Central memory CD8-positive, alpha-beta T cell (primary cell): Measurements from ENCODE around the gene NDST4.

Source experiments
- ATAC-seq: fragments of 150-1000 bp; cut with Tn5 transposase; replicated peaks from 2 replicates; pipeline ENCODE4 v1.10.0; 2022; ENCODE audit warnings: mild to moderate bottlenecking, moderate FRiP score, moderate number of reproducible peaks; ENCODE audit not compliant: poor library complexity, severe bottlenecking; ENCODE audit errors: extremely low read depth
- DNase-seq, 2 donors: peaks; one replicate each; pipeline ENCODE4 v3.0.0; 2021; ENCODE audit warnings: low spot score in 2 of 2
- H3K27ac Mint-ChIP-seq: one replicate; pipeline ENCODE4 v1.8.0; 2022; ENCODE audit warnings: low read depth, mild to moderate bottlenecking, moderate library complexity, mixed read lengths
- H3K27me3 Mint-ChIP-seq: one replicate; pipeline ENCODE4 v1.8.0; 2022; ENCODE audit warnings: mixed read lengths
- H3K36me3 Mint-ChIP-seq: one replicate; pipeline ENCODE4 v1.8.0; 2022; ENCODE audit warnings: mild to moderate bottlenecking, moderate library complexity, mixed read lengths; ENCODE audit not compliant: insufficient read depth
- H3K4me1 Mint-ChIP-seq: one replicate; pipeline ENCODE4 v1.8.0; 2022; ENCODE audit warnings: mixed read lengths
- H3K4me3 Mint-ChIP-seq: one replicate; pipeline ENCODE4 v1.8.0; 2022; ENCODE audit warnings: mild to moderate bottlenecking, moderate library complexity, mixed read lengths
- H3K9me3 Mint-ChIP-seq: one replicate; pipeline ENCODE4 v1.8.0; 2022; ENCODE audit warnings: mixed read lengths

Gene NDST4

GRCh38 chr4:114807357-114807756, 306.1 kb downstream of the NDST4 start:
- H3K27me3 Mint-ChIP-seq = no peaks in the 10 kb centered on the region
- peaks cover 2% of the 10 kb centered on the region for H3K36me3 Mint-ChIP-seq
- ATAC-seq (no peak), DNase-seq (no peak)
- peaks cover 6% of the 10 kb centered on the region for H3K4me1 Mint-ChIP-seq
- no peak overlapping the region for H3K27ac Mint-ChIP-seq
- H3K9me3 Mint-ChIP-seq = no peaks in the 10 kb centered on the region
- H3K4me3 Mint-ChIP-seq = no peak overlapping the region

GRCh38 chr4:114791976-114792375, 321.4 kb downstream of the NDST4 start:
- H3K9me3 Mint-ChIP-seq = peaks cover 5% of the 10 kb centered on the region
- H3K27me3 Mint-ChIP-seq = no peaks in the 10 kb centered on the region
- no peaks in the 10 kb centered on the region for H3K36me3 Mint-ChIP-seq
- no peaks in the 10 kb centered on the region for H3K4me1 Mint-ChIP-seq
- DNase-seq (no peak), ATAC-seq (no peak)
- no peak overlapping the region for H3K4me3 Mint-ChIP-seq
- no peak overlapping the region for H3K27ac Mint-ChIP-seq

- no peaks in the 10 kb centered on the region for H3K4me1 Mint-ChIP-seq
Measured at GRCh38 chr4:114785570-114785969, 327.9 kb downstream of the NDST4 start.

DNA sequence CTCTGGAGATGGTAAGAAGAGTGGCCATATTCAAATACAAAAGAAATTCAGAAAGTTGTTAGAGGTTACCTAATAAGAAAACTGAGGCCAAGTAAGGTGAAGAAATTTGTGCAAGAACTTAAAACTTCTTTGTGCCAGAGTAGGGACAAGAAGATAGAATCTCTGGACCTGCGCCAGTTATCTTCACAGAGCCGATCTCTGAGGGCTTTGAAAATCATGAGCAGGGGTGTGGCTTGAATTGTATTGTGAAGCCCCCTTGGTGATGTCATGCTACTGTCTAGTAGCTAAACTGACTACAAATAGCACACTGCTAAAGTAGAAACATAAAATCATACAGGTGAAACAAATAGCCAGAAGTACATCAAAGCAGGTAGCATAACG, 330.2 kb downstream of the NDST4 start:
- Mint-ChIP-seq H3K4me3 (no peak overlapping the region), H3K36me3 (no peaks in the 10 kb centered on the region), H3K9me3 (peaks cover 10% of the 10 kb centered on the region), H3K27me3 (peaks cover 8% of the 10 kb centered on the region), H3K27ac (no peak overlapping the region), H3K4me1 (no peaks in the 10 kb centered on the region)
- ATAC-seq (no peak), DNase-seq (no peak)

More at GRCh38 chr4:114785570-114785969, 327.9 kb downstream of the NDST4 start:
- ATAC-seq (no peak), DNase-seq (no peak)
- peaks cover 5% of the 10 kb centered on the region for H3K9me3 Mint-ChIP-seq
- H3K27me3 Mint-ChIP-seq = peaks cover 8% of the 10 kb centered on the region
- H3K27ac Mint-ChIP-seq = no peak overlapping the region
- no peak overlapping the region for H3K4me3 Mint-ChIP-seq
- no peaks in the 10 kb centered on the region for H3K36me3 Mint-ChIP-seq

DNA sequence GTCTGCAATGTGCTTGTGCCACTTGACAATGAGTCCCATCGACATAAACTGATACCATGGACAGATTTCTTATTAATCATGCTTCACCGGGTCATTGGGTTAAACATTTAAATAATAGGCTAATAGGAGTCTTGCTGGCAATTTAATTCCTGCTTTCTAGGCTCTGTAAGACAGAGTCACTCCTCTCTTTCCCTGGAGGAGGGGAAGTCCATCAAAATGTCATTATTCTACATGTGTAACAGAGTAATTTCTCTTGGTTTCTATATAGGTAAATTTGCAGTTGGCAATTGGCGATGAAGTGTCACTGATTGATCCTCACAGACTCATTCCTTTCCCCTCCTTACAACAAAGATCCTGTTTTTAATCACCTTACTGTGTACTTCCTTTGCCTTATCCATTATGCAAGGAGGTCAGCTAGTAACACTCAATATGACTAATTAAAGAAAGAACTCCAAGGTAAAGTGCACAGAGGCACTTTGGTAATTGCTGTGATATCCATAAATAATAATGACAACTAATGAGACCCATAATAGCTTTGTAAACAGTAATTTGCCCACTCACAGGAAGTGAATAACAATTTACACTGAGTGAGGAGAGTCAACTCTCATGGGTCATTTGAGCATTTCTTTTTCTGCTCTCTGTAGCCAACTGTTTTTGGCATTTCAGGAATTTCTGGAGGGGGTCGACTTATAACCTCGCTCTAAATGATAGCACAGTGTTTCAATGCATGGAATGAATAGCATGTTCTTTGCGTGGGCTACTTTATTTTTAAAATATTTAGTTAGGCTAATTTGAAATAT, 330.8 kb downstream of the NDST4 start:
- DNase-seq = no peak
- H3K9me3 Mint-ChIP-seq = peaks cover 7% of the 10 kb centered on the region
- H3K27ac Mint-ChIP-seq = no peak overlapping the region
- ATAC-seq = no peak
- no peak overlapping the region for H3K4me3 Mint-ChIP-seq
- no peaks in the 10 kb centered on the region for H3K36me3 Mint-ChIP-seq
- H3K4me1 Mint-ChIP-seq = no peaks in the 10 kb centered on the region
- peaks cover 8% of the 10 kb centered on the region for H3K27me3 Mint-ChIP-seq

DNA sequence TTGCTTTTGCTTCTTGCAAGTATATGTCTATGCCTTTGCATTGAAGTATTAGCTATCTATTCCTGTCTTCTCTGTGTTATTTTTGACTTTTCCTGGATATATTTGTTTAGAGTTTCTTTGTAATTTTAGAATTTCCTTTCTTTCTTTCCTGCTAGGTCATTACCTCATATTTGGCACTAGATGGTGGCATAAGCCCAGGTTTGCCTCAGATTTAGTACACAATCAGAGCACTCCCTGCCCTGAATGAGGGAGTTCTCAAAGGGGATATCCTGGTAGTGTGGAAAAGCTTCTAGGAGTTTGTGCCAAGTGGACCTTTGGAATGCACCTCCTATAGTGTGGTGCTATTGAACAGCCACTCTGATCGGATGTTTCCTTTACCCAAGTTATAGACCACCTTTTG, 333.2 kb downstream of the NDST4 start:
- peaks cover 8% of the 10 kb centered on the region for H3K27me3 Mint-ChIP-seq
- no peak overlapping the region for H3K4me3 Mint-ChIP-seq
- peaks cover 5% of the 10 kb centered on the region for H3K9me3 Mint-ChIP-seq
- ATAC-seq = no peak
- H3K27ac Mint-ChIP-seq = no peak overlapping the region
- no peaks in the 10 kb centered on the region for H3K4me1 Mint-ChIP-seq
- no peak for DNase-seq
- H3K36me3 Mint-ChIP-seq = peaks cover 2% of the 10 kb centered on the region
